Pancreas (tissue), 10 donors: Measurements from ENCODE around the gene SERPINA9. TPM values are rescaled to one million over a fixed set of nuclear protein-coding genes. Genes with fewer than 3 reads are reported as not detected.
"Not testable (repeated sequence)": the region's sequence is repeated elsewhere in the genome, so short reads cannot be mapped to it uniquely, and the experiment has no call there.

Source experiments
- ATAC-seq, 4 donors: fragments of 200-7000 bp; cut with Tn5 transposase; one replicate each; pipeline versions ENCODE4 v1.8.0 to v1.9.1; 2020; ENCODE audit warnings: mild to moderate bottlenecking in 4 of 4, moderate library complexity in 4 of 4
- DNase-seq, 6 donors: peaks; one replicate each; pipeline ENCODE4 v3.0.0-alpha.2; 2020
- FAIRE-seq: peaks from 2 replicates; lab custom pipeline; 2012; peaks lifted over from hg19 to GRCh38; lab: Jason Lieb, UNC
- H3K27ac ChIP-seq, 4 donors: fragments of 200-600 bp; sonication (generic); 1 replicate in 3 of 4; 2 replicates in 1 of 4; pipeline versions ENCODE4 v1.5.0 to v1.8.0; 2020
- H3K27me3 ChIP-seq, 4 donors: fragments of 200-600 bp; one replicate each; pipeline ENCODE4 v1.8.0; 2021
- H3K36me3 ChIP-seq, 3 donors: fragments of 200-600 bp; sonication (generic) in 1 of 3; one replicate each; pipeline versions ENCODE4 v1.5.0 to v1.8.0; 2020 to 2021
- H3K4me1 ChIP-seq, 3 donors: fragments of 200-600 bp; one replicate each; pipeline ENCODE4 v1.8.0; 2021
- H3K4me3 ChIP-seq, 4 donors: fragments of 200-600 bp; sonication (generic) in 2 of 4; one replicate each; pipeline versions ENCODE4 v1.5.0 to v1.8.0; 2020 to 2021
- H3K9me3 ChIP-seq, 4 donors: fragments of 200-600 bp; one replicate each; pipeline ENCODE4 v1.8.0; 2021
- WGBS, 2 donors: extraction: QIAGEN DNeasy Blood & Tissue Kit; methylation state at CpG; one replicate each; pipeline ENCODE4 v1.1.7; 2013; 5-methylcytosine and 5-hydroxymethylcytosine counted together
- intact Hi-C, 3 donors: fragments of 100-400 bp; cut with DNase I; formaldehyde crosslinking; loops; one replicate each; pipeline versions ENCODE4 v1.11.1 to v1.14.2; 2022
- polyA plus RNA-seq, 2 donors: library from polyadenylated mRNA; stranded (reverse); fragments of 200-250 nt; gene quantifications; one replicate each; pipeline ENCODE4 v1.2.3, GENCODE V29; 2013
- total RNA-seq, 6 donors: library from RNA; stranded (reverse); fragmentation: NEBNext Ultra II Directional in 4 of 6; extraction: Animal tissue kit (Norgen Biotek cat#: 25700) in 4 of 6; gene quantifications; one replicate each; pipeline versions ENCODE4 v1.2.1 to v1.2.4, GENCODE V29; 2021 to 2023
- TF ChIP-seq, protein P1 (sequence below), 4 donors: fragments of 200-600 bp; sonication (generic) in 3 of 4; IDR thresholded peaks; one replicate each; pipeline versions ENCODE4 v1.5.0 to v1.8.0; 2021; ENCODE audit warnings: antibody characterized with exemption in 4 of 4
- donor health status: healthy with polysubstance abuse.
- donor health status: DM: no; HTN: no; CAD: no; lungs with moderate emphysema.
- donor health status: DM: no; HTN: no; CAD: no.
- donor health status: control.
- donor health status: control.
- donor health status: Bipolar disorder and iron deficiency.
- donor health status: DM: yes; HTN: yes; CAD: no.
- donor health status: DM: no; HTN: no; CAD: no.
- donor health status: DM: no; HTN: no; CAD: no.
- donor health status: DM: yes; HTN: yes; CAD: no.

The SERPINA9 gene
- total and polyA plus RNA-seq, 8 donors = not detected

DNA sequence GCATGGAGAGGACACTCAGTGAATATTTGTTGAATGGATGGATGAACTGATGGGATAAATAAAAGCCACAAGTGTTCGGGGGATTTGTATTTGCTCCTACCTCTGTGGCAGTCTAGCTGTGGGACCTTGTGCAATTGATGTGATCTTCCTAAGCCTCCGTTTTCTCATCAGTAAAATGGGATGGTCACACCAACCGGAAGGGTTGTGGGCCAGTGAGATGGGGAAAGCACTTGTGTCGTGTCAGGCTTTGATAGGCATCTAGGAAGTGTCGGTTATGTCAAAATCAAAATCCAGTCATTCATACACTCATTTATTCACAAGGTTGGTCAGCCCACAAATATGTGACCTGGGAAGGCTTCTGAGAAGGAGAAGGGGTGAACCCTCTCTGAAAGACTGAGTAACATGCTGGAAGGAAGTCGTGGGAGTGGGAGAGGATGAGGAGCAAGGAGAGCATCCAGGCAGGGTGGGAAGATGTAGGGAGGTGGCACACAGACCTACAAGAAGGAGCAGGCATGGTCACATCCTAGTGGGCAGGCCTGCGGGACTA is 7.8 kb upstream of the SERPINA9 start:
- Histone ChIP-seq H3K9me3 (no peaks in the 10 kb centered on the region), H3K36me3 (no peaks in the 10 kb centered on the region), H3K27me3 (no peaks in the 10 kb centered on the region), H3K4me1 (peaks cover 0 to 3% (median 0%) of the 10 kb centered on the region in 3 donors), H3K4me3 (no peak overlapping the region), H3K27ac (no peak overlapping the region)
- FAIRE-seq (no peak), ATAC-seq (no peak), DNase-seq (no peak)
- TF ChIP-seq, protein P1, sequence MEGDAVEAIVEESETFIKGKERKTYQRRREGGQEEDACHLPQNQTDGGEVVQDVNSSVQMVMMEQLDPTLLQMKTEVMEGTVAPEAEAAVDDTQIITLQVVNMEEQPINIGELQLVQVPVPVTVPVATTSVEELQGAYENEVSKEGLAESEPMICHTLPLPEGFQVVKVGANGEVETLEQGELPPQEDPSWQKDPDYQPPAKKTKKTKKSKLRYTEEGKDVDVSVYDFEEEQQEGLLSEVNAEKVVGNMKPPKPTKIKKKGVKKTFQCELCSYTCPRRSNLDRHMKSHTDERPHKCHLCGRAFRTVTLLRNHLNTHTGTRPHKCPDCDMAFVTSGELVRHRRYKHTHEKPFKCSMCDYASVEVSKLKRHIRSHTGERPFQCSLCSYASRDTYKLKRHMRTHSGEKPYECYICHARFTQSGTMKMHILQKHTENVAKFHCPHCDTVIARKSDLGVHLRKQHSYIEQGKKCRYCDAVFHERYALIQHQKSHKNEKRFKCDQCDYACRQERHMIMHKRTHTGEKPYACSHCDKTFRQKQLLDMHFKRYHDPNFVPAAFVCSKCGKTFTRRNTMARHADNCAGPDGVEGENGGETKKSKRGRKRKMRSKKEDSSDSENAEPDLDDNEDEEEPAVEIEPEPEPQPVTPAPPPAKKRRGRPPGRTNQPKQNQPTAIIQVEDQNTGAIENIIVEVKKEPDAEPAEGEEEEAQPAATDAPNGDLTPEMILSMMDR (IDR thresholded peaks at IDR 0.05) = no peak
- WGBS, 2 donors = 69 to 80% methylated on average over 7 of the region's 7 CpGs
- intact Hi-C loops = no loop called here

- no peak overlapping the region for H3K4me3 ChIP-seq
- TF ChIP-seq, protein P1 (IDR thresholded peaks at IDR 0.05) = no peak
- no peaks in the 10 kb centered on the region for H3K36me3 ChIP-seq
- H3K9me3 ChIP-seq = peaks cover 0 to 2% (median 0%) of the 10 kb centered on the region in 4 donors
- FAIRE-seq (no peak), ATAC-seq (no peak), DNase-seq (no peak)
- H3K27ac ChIP-seq = no peak overlapping the region
- intact Hi-C loops = no loop called here
- no peaks in the 10 kb centered on the region for H3K27me3 ChIP-seq
- WGBS, 2 donors = 72 to 77% methylated on average over 10 of the region's 10 CpGs
- H3K4me1 ChIP-seq = peaks cover 0 to 3% (median 0%) of the 10 kb centered on the region in 3 donors
Observed at GRCh38 chr14:94483071-94483451, 7.1 kb upstream of the SERPINA9 start.

- WGBS, 2 donors = 52 to 59% methylated on average over 10 of the region's 10 CpGs
- H3K4me1 ChIP-seq, intact Hi-C loops: not testable (repeated sequence)
Observed at GRCh38 chr14:94482132-94483070, 6.4 kb upstream of the SERPINA9 start.

GRCh38 chr14:94481468-94482131 is 5.6 kb upstream of the SERPINA9 start:
- 56 to 68% methylated on average over 5 of the region's 5 CpGs for WGBS, 2 donors
- no peak for DNase-seq
- TF ChIP-seq, protein P1 (IDR thresholded peaks at IDR 0.05) = no peak

More at GRCh38 chr14:94482132-94483070, 6.4 kb upstream of the SERPINA9 start:
- DNase-seq, H3K36me3 ChIP-seq, H3K4me3 ChIP-seq, FAIRE-seq, H3K27me3 ChIP-seq, H3K9me3 ChIP-seq, ATAC-seq: not testable (repeated sequence)
- peak overlapping the region in 1 of 4 donors; percentile 37 for H3K27ac ChIP-seq

GRCh38 chr14:94480809-94481208 is 4.8 kb upstream of the SERPINA9 start:
- peaks cover 0 to under 1% (median 0%) of the 10 kb centered on the region in 3 donors for H3K4me1 ChIP-seq
- no peak for ATAC-seq
- FAIRE-seq = no peak
- H3K27ac ChIP-seq = no peak overlapping the region
- intact Hi-C loops = no loop called here
- 11 to 28% methylated on average over 2 of the region's 2 CpGs for WGBS, 2 donors
- H3K9me3 ChIP-seq = peaks cover 0 to 4% (median 0%) of the 10 kb centered on the region in 4 donors
- no peak overlapping the region for H3K4me3 ChIP-seq
- H3K27me3 ChIP-seq = no peaks in the 10 kb centered on the region
- no peaks in the 10 kb centered on the region for H3K36me3 ChIP-seq
- TF ChIP-seq, protein P1 (IDR thresholded peaks at IDR 0.05) = no peak
- no peak for DNase-seq

More at GRCh38 chr14:94481468-94482131, 5.6 kb upstream of the SERPINA9 start:
- FAIRE-seq (no peak), ATAC-seq (peak in 2 of 4 donors; percentile 26 to 56)
- H3K4me3 ChIP-seq = no peak overlapping the region
- H3K36me3 ChIP-seq = no peaks in the 10 kb centered on the region
- H3K9me3 ChIP-seq = peaks cover 0 to 4% (median 0%) of the 10 kb centered on the region in 4 donors
- intact Hi-C loops = no loop called here
- no peak overlapping the region for H3K27ac ChIP-seq
- H3K4me1 ChIP-seq = peaks cover 0 to 3% (median 0%) of the 10 kb centered on the region in 3 donors
- no peaks in the 10 kb centered on the region for H3K27me3 ChIP-seq
